GM18526 (cell line): Measurements from ENCODE around the gene RGSL1.

Experiments used
- POLR2A ChIP-seq: IDR thresholded peaks from 3 replicates; pipeline ENCODE4 v1.6.1; 2011; ENCODE audit not compliant: insufficient read length; ENCODE audit errors: extremely low read depth

RGSL1 gene

GRCh38 chr1:182450087-182450486 lies at the start of gene RGSL1:
TSS of gene RGSL1 (plus strand) at chr1:182450146. CDS start at chr1:182450166, 20 bp downstream.
- TF ChIP-seq POLR2A = no peak

GRCh38 chr1:182400567-182400966 lies 49.4 kb upstream of the RGSL1 start, which contains the start of gene TEDDM1:
TSS of gene TEDDM1 (minus strand) at chr1:182400667. CDS start at chr1:182400485, 182 bp downstream.
- no peak for TF ChIP-seq POLR2A

- no peak for TF ChIP-seq POLR2A
Measured at GRCh38 chr1:182404781-182405180, 45.2 kb upstream of the RGSL1 start.

GRCh38 chr1:182405578-182405977 lies 44.4 kb upstream of the RGSL1 start:
- no peak for TF ChIP-seq POLR2A

- TF ChIP-seq POLR2A = no peak
Measured at GRCh38 chr1:182406012-182406411, 43.9 kb upstream of the RGSL1 start.

GRCh38 chr1:182407724-182408123 lies 42.2 kb upstream of the RGSL1 start:
- TF ChIP-seq POLR2A = no peak

- TF ChIP-seq POLR2A = no peak
Measured at GRCh38 chr1:182408435-182409075, 41.4 kb upstream of the RGSL1 start.

GRCh38 chr1:182410138-182410537 lies 39.8 kb upstream of the RGSL1 start:
- no peak for TF ChIP-seq POLR2A

GRCh38 chr1:182410620-182411273 lies 39.2 kb upstream of the RGSL1 start:
- no peak for TF ChIP-seq POLR2A

- no peak for TF ChIP-seq POLR2A
Measured at GRCh38 chr1:182413486-182413885, 36.5 kb upstream of the RGSL1 start.

GRCh38 chr1:182413969-182414368 lies 36.0 kb upstream of the RGSL1 start:
- TF ChIP-seq POLR2A = no peak

GRCh38 chr1:182415789-182416188 lies 34.2 kb upstream of the RGSL1 start:
- no peak for TF ChIP-seq POLR2A

GRCh38 chr1:182426442-182427430 lies 23.2 kb upstream of the RGSL1 start:
- TF ChIP-seq POLR2A = no peak

GRCh38 chr1:182428043-182428442 lies 21.9 kb upstream of the RGSL1 start:
- no peak for TF ChIP-seq POLR2A

GRCh38 chr1:182430263-182431068 lies 19.5 kb upstream of the RGSL1 start:
- no peak for TF ChIP-seq POLR2A
